B cell (primary cell): ENCODE results near the gene GTF2H4. TPM values are rescaled to one million over a fixed set of nuclear protein-coding genes. Genes with fewer than 3 reads are reported as not detected.
A peak's percentile ranks its signal among the peaks of the same experiment; 100 is the strongest.

ENCODE experiments used
- ATAC-seq: fragments of 200-7000 bp; cut with Tn5 transposase; one replicate; pipeline ENCODE4 v1.10.0; 2021; ENCODE audit warnings: low read depth, mild to moderate bottlenecking, moderate number of reproducible peaks, moderate library complexity
- CTCF ChIA-PET: fragments of 350-600 bp; sonication (Branson Sonifier 250); formaldehyde crosslinking; loops from one replicate; lab custom pipeline; 2021; ENCODE audit warnings: antibody characterized with exemption, inconsistent platforms; lab: Charles Lee
- POLR2A ChIA-PET: fragments of 350-600 bp; sonication (Branson Sonifier 250); formaldehyde crosslinking; loops from one replicate; lab custom pipeline; 2021; ENCODE audit warnings: antibody characterized with exemption; lab: Charles Lee
- DNase-seq: peaks from one replicate; pipeline ENCODE4 v3.0.0; 2013
- H2AFZ ChIP-seq: 2 replicates; pipeline ENCODE4 v1.6.1; 2012; ENCODE audit warnings: mild to moderate bottlenecking, low read depth, low read length; ENCODE audit not compliant: insufficient read depth, poor library complexity, severe bottlenecking
- H3K27ac ChIP-seq, 2 donors: 1 replicate in 1 of 2; 2 replicates in 1 of 2; pipeline ENCODE4 v1.5.1; 2012 to 2013; ENCODE audit warnings: low read length in 2 of 2, mild to moderate bottlenecking in 2 of 2, moderate library complexity in 1 of 2
- H3K27me3 ChIP-seq, 4 experiments: fragments of 200-600 bp in 1 of 4; sonication (generic) in 1 of 4; replicated peaks in 1 of 4; 1 replicate in 2 of 4; 2 replicates in 2 of 4; pipeline versions ENCODE4 v1.6.1 to v1.7.0; 2013 to 2016; ENCODE audit warnings: low read length in 3 of 4, mild to moderate bottlenecking in 2 of 4, mixed read lengths in 1 of 4, moderate library complexity in 1 of 4; ENCODE audit not compliant: insufficient read depth in 4 of 4, control insufficient read depth in 3 of 4; ENCODE audit errors: control extremely low read depth in 1 of 4
- H3K36me3 ChIP-seq, 2 experiments: replicated peaks in 1 of 2; 1 replicate in 1 of 2; 2 replicates in 1 of 2; pipeline versions ENCODE4 v1.6.1 to v1.7.1; 2013; ENCODE audit warnings: low read length in 1 of 2; ENCODE audit not compliant: insufficient read depth in 2 of 2, control insufficient read depth in 1 of 2; ENCODE audit errors: control extremely low read depth in 1 of 2, extremely low read depth in 1 of 2
- H3K4me1 ChIP-seq, 2 donors: fragments of 200-600 bp in 1 of 2; sonication (generic) in 1 of 2; 1 replicate in 1 of 2; 2 replicates in 1 of 2; pipeline versions ENCODE4 v1.5.1 to v1.6.1; 2013 to 2017; ENCODE audit warnings: low read length in 2 of 2; ENCODE audit not compliant: control insufficient read depth in 2 of 2, insufficient read depth in 2 of 2
- H3K4me2 ChIP-seq: replicated peaks from 2 replicates; pipeline ENCODE3; 2012; ENCODE audit warnings: mild to moderate bottlenecking, low read depth, low read length; ENCODE audit not compliant: poor library complexity, severe bottlenecking
- H3K4me3 ChIP-seq, 5 experiments: fragments of 200-600 bp in 1 of 5; sonication (generic) in 1 of 5; 1 replicate in 3 of 5; 2 replicates in 2 of 5; pipeline versions ENCODE4 v1.5.1 to v1.7.0; 2011 to 2016; ENCODE audit warnings: low read length in 4 of 5, mild to moderate bottlenecking in 4 of 5, low read depth in 2 of 5, control low read depth in 1 of 5, moderate library complexity in 1 of 5; ENCODE audit not compliant: insufficient read depth in 1 of 5; ENCODE audit errors: control extremely low read depth in 1 of 5, extremely low read depth in 1 of 5
- H3K79me2 ChIP-seq: fragments of 200-600 bp; sonication (generic); one replicate; pipeline ENCODE4 v1.6.0; 2016; ENCODE audit warnings: low read length; ENCODE audit not compliant: control insufficient read depth, insufficient read depth
- H3K9ac ChIP-seq: fragments of 200-600 bp; sonication (generic); 2 replicates; pipeline ENCODE4 v1.6.1; 2017; ENCODE audit warnings: mild to moderate bottlenecking, low read length, moderate library complexity
- H3K9me3 ChIP-seq, 3 donors: one replicate each; pipeline versions ENCODE4 v1.6.1 to v1.7.1; 2013; ENCODE audit warnings: low read length in 2 of 3; ENCODE audit not compliant: control insufficient read depth in 2 of 3, insufficient read depth in 1 of 3; ENCODE audit errors: control extremely low read depth in 1 of 3
- H4K20me1 ChIP-seq: 2 replicates; pipeline ENCODE4 v1.6.0; 2012; ENCODE audit warnings: mild to moderate bottlenecking, low read length; ENCODE audit not compliant: insufficient read depth, control insufficient read depth, poor library complexity, severe bottlenecking
- H3K27ac Mint-ChIP-seq: one replicate; pipeline ENCODE4 v1.8.0; 2021; ENCODE audit warnings: mixed read lengths
- H3K27me3 Mint-ChIP-seq: one replicate; pipeline ENCODE4 v1.8.0; 2021; ENCODE audit warnings: mixed read lengths
- H3K4me1 Mint-ChIP-seq: one replicate; pipeline ENCODE4 v1.8.0; 2021; ENCODE audit warnings: mixed read lengths
- H3K4me3 Mint-ChIP-seq: one replicate; pipeline ENCODE4 v1.8.0; 2021; ENCODE audit warnings: mixed read lengths
- H3K9me3 Mint-ChIP-seq: one replicate; pipeline ENCODE4 v1.8.0; 2022; ENCODE audit warnings: mixed read lengths; ENCODE audit not compliant: insufficient read depth
- EZH2 ChIP-seq: IDR thresholded peaks from 2 replicates; pipeline ENCODE4 v1.6.1; 2012; ENCODE audit warnings: borderline replicate concordance, low read depth, mild to moderate bottlenecking, moderate library complexity, low read length; ENCODE audit not compliant: insufficient read depth, poor library complexity, severe bottlenecking
- WGBS: methylation state at CpG from one replicate; pipeline ENCODE4 v1.1.5; 2013; ENCODE audit warnings: missing lambda C conversion rate; ENCODE audit not compliant: insufficient coverage; 5-methylcytosine and 5-hydroxymethylcytosine counted together
- intact Hi-C: fragments of 100-400 bp; cut with micrococcal nuclease; formaldehyde crosslinking; loops from one replicate; pipeline ENCODE4 v1.10.0; 2022
- polyA plus RNA-seq: library from polyadenylated mRNA; depleted of rRNA; stranded (reverse); fragments of >200 nt; gene quantifications from 2 replicates; pipeline ENCODE4 v1.2.3, GENCODE V29; 2012
- total RNA-seq, 2 donors: library from RNA; stranded (reverse); fragments of 120-200 nt in 1 of 2; gene quantifications; 1 replicate in 1 of 2; 2 replicates in 1 of 2; pipeline versions ENCODE4 v1.2.3 to v1.2.4, GENCODE V29; 2013 to 2022
- TF ChIP-seq, protein P1 (sequence below): fragments of 200-600 bp; IDR thresholded peaks from one replicate; pipeline ENCODE4 v1.8.0; 2022; ENCODE audit warnings: antibody characterized with exemption, mild to moderate bottlenecking

The GTF2H4 gene
- total and polyA plus RNA-seq, 2 donors (not counting 1 experiment from before 2014, with no cell fraction given), result 30.2 to 38.4 TPM

DNA sequence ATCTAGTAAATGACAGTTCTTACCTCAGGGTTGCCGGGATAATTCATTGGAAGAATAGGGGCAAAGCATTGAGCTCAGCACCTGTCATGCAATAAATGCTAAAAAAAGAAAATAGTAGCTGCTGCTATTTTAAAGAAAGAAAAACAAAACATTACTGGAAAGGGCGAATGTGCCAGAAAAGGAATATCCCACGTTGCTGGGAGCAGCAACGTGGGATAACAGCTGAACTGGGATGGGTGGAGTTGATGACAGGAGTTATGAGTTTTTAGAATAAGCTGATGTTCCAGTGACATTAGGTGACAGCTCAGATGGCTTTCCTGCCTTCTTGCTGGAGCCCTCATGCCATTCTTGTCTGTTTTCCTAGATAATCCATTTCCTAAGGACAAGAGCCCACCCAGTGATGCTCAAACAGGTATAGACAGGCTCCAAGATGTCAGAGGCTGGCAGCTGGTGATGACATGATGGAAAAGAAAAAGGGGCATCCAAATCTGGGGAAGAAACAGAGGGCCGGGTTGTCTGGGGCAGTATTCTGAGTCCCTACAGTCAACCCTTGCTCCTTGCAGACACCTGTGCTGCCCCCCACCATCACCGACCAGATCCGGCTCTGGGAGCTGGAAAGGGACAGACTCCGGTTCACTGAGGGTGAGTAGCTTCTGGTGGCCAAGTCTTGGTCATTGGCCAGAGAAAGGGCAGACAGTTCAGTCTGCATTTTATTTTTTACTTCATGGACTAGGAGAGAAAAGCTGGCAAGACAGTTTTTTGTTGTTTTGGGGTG lies 4.9 kb downstream of the GTF2H4 start:
- Histone ChIP-seq H2AFZ (peak overlapping the region; percentile 99), H3K27me3 (no peaks in the 10 kb centered on the region), H3K36me3 (peaks cover 0 to 37% of the 10 kb centered on the region in 2 experiments), H3K4me2 (peak overlapping the region; percentile 95), H3K27ac (no peak overlapping the region), H3K4me1 (peaks cover 17 to 29% of the 10 kb centered on the region in 2 donors), H3K9ac (peak overlapping the region; percentile 82), H3K9me3 (no peaks in the 10 kb centered on the region), H4K20me1 (no peaks in the 10 kb centered on the region), H3K79me2 (peaks cover 5% of the 10 kb centered on the region), H3K4me3 (peak overlapping the region in 1 of 5 experiments; percentile 78)
- H3K4me1 Mint-ChIP-seq, result peaks cover 37% of the 10 kb centered on the region
- ChIA-PET POLR2A (interaction anchor here (0.5 to 1.7 kb wide), 5 partner anchors 29 to 263 kb away, joined by 3 to 18 read pairs (median 3); partner anchors contain the start of gene DDR1), CTCF (interaction anchor here (1.0 to 6.3 kb wide), 14 partner anchors 8 to 182 kb away, joined by 3 to 87 read pairs (median 14); partner anchors contain the start of gene DDR1)
- H3K27ac Mint-ChIP-seq, result peak overlapping the region; percentile 83
- 99% methylated on average over 7 of the region's 8 CpGs for WGBS
- DNase-seq, result peak; percentile 23
- ATAC-seq, result no peak
- TF ChIP-seq EZH2, result no peak
- TF ChIP-seq, protein P1, sequence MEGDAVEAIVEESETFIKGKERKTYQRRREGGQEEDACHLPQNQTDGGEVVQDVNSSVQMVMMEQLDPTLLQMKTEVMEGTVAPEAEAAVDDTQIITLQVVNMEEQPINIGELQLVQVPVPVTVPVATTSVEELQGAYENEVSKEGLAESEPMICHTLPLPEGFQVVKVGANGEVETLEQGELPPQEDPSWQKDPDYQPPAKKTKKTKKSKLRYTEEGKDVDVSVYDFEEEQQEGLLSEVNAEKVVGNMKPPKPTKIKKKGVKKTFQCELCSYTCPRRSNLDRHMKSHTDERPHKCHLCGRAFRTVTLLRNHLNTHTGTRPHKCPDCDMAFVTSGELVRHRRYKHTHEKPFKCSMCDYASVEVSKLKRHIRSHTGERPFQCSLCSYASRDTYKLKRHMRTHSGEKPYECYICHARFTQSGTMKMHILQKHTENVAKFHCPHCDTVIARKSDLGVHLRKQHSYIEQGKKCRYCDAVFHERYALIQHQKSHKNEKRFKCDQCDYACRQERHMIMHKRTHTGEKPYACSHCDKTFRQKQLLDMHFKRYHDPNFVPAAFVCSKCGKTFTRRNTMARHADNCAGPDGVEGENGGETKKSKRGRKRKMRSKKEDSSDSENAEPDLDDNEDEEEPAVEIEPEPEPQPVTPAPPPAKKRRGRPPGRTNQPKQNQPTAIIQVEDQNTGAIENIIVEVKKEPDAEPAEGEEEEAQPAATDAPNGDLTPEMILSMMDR, result no peak
- intact Hi-C loops, result loop anchor here (2.0 to 5.0 kb wide), 2 partner anchors 28 to 171 kb away; partner anchors contain the start of genes DDR1, FLOT1 and IER3
- no peaks in the 10 kb centered on the region for H3K27me3 Mint-ChIP-seq
- no peaks in the 10 kb centered on the region for H3K9me3 Mint-ChIP-seq
- peak overlapping the region; percentile 90 for H3K4me3 Mint-ChIP-seq
